ENCODE data around the gene C10orf62. TPM values are rescaled to one million over a fixed set of nuclear protein-coding genes. Genes with fewer than 3 reads are reported as not detected.
"Not testable (repeated sequence)": the region's sequence is repeated elsewhere in the genome, so short reads cannot be mapped to it uniquely, and the experiment has no call there.

Gene C10orf62
- not detected in 2 replicates for total RNA-seq

GRCh38 chr10:97589479-97589878, at the start of gene C10orf62:
C10orf62 (plus strand) TSS chr10:97589721; CDS start chr10:97589898, 177 bp downstream.
- DNase-seq (ENCODE audit: low read depth, low spot score) = no peak

- DNase-seq (ENCODE audit: low read depth, low spot score) = no peak
Observed at GRCh38 chr10:97540669-97541500, 48.6 kb upstream of the C10orf62 start.

GRCh38 chr10:97542169-97543024, 47.1 kb upstream of the C10orf62 start:
- DNase-seq (ENCODE audit: low read depth, low spot score) = peak; percentile 96

GRCh38 chr10:97543025-97543546, 46.4 kb upstream of the C10orf62 start:
- DNase-seq (ENCODE audit: low read depth, low spot score) = peak; percentile 96

- no peak for DNase-seq (ENCODE audit: low read depth, low spot score)
Observed at GRCh38 chr10:97546456-97547270, 42.9 kb upstream of the C10orf62 start.

- DNase-seq (ENCODE audit: low read depth, low spot score) = no peak
Observed at GRCh38 chr10:97547271-97547600, 42.3 kb upstream of the C10orf62 start.

- no peak for DNase-seq (ENCODE audit: low read depth, low spot score)
Observed at GRCh38 chr10:97547962-97548361, 41.6 kb upstream of the C10orf62 start.

- DNase-seq (ENCODE audit: low read depth, low spot score) = no peak
Observed at GRCh38 chr10:97548828-97549455, 40.6 kb upstream of the C10orf62 start.

- no peak for DNase-seq (ENCODE audit: low read depth, low spot score)
Observed at GRCh38 chr10:97549587-97550322, 39.8 kb upstream of the C10orf62 start.

- no peak for DNase-seq (ENCODE audit: low read depth, low spot score)
Observed at GRCh38 chr10:97550336-97551149, 39.0 kb upstream of the C10orf62 start.

- no peak for DNase-seq (ENCODE audit: low read depth, low spot score)
Observed at GRCh38 chr10:97551271-97551670, 38.2 kb upstream of the C10orf62 start.

- no peak for DNase-seq (ENCODE audit: low read depth, low spot score)
Observed at GRCh38 chr10:97553575-97554031, 35.9 kb upstream of the C10orf62 start.

- not testable (repeated sequence) for DNase-seq (ENCODE audit: low read depth, low spot score)
Observed at GRCh38 chr10:97554336-97554735, 35.2 kb upstream of the C10orf62 start.

GRCh38 chr10:97555541-97555940, 34.0 kb upstream of the C10orf62 start:
- not testable (repeated sequence) for DNase-seq (ENCODE audit: low read depth, low spot score)

- DNase-seq (ENCODE audit: low read depth, low spot score) = not testable (repeated sequence)
Observed at GRCh38 chr10:97560731-97561381, 28.7 kb upstream of the C10orf62 start.

- not testable (repeated sequence) for DNase-seq (ENCODE audit: low read depth, low spot score)
Observed at GRCh38 chr10:97561386-97562077, 28.0 kb upstream of the C10orf62 start.

- DNase-seq (ENCODE audit: low read depth, low spot score) = not testable (repeated sequence)
Observed at GRCh38 chr10:97562329-97562728, 27.2 kb upstream of the C10orf62 start.

- DNase-seq (ENCODE audit: low read depth, low spot score) = no peak
Observed at GRCh38 chr10:97563337-97563736, 26.2 kb upstream of the C10orf62 start.
